Heart right ventricle (tissue), 16 donors: Measurements from ENCODE around the gene TRIM46. TPM values are rescaled to one million over a fixed set of nuclear protein-coding genes. Genes with fewer than 3 reads are reported as not detected.
"Not testable (repeated sequence)": the region's sequence is repeated elsewhere in the genome, so short reads cannot be mapped to it uniquely, and the experiment has no call there.

Source experiments
- ATAC-seq, 8 donors: fragments of 200-7000 bp; cut with Tn5 transposase; one replicate each; pipeline ENCODE4 v1.9.1; 2020; ENCODE audit warnings: mild to moderate bottlenecking in 8 of 8, moderate library complexity in 8 of 8, moderate number of reproducible peaks in 1 of 8
- DNase-seq, 2 donors: peaks; one replicate each; pipeline ENCODE4 v3.0.0-alpha.2; 2020
- H3K27ac ChIP-seq, 10 donors: fragments of 200-600 bp; sonication (generic) in 2 of 10; one replicate each; pipeline versions ENCODE4 v1.5.0 to v1.8.0; 2020 to 2022; ENCODE audit warnings: mild to moderate bottlenecking in 3 of 10
- H3K27me3 ChIP-seq, 7 donors: fragments of 200-600 bp; one replicate each; pipeline ENCODE4 v1.8.0; 2021 to 2022; ENCODE audit warnings: mild to moderate bottlenecking in 2 of 7
- H3K36me3 ChIP-seq, 9 donors: fragments of 200-600 bp; sonication (generic) in 1 of 9; one replicate each; pipeline versions ENCODE4 v1.5.0 to v1.8.0; 2020 to 2022; ENCODE audit warnings: mild to moderate bottlenecking in 2 of 9
- H3K4me1 ChIP-seq, 9 donors: fragments of 200-600 bp; sonication (generic) in 1 of 9; one replicate each; pipeline versions ENCODE4 v1.5.0 to v1.8.0; 2020 to 2022; ENCODE audit warnings: mild to moderate bottlenecking in 4 of 9
- H3K4me3 ChIP-seq, 10 donors: fragments of 200-600 bp; sonication (generic) in 2 of 10; one replicate each; pipeline versions ENCODE4 v1.5.0 to v1.8.0; 2020 to 2022; ENCODE audit warnings: mild to moderate bottlenecking in 7 of 10, moderate library complexity in 2 of 10
- H3K9me3 ChIP-seq, 11 donors: fragments of 200-600 bp in 10 of 11; sonication (generic) in 2 of 11; one replicate each; pipeline versions ENCODE4 v1.5.0 to v1.8.0; 2013 to 2022; ENCODE audit warnings: mild to moderate bottlenecking in 2 of 11, control low read depth in 1 of 11, moderate library complexity in 1 of 11
- WGBS, 2 donors: extraction: QIAGEN DNeasy Blood & Tissue Kit; methylation state at CpG; one replicate each; pipeline ENCODE4 v1.1.7; 2013; ENCODE audit warnings: inconsistent platforms in 1 of 2; 5-methylcytosine and 5-hydroxymethylcytosine counted together
- intact Hi-C, 10 donors: fragments of 100-400 bp; cut with DNase I; formaldehyde crosslinking; loops; one replicate each; pipeline versions ENCODE4 v1.11.1 to v1.14.2; 2022
- polyA plus RNA-seq, 2 donors: library from polyadenylated mRNA; stranded (reverse); fragments of 200-250 nt; gene quantifications; one replicate each; pipeline ENCODE4 v1.2.3, GENCODE V29; 2013
- total RNA-seq, 10 donors: library from RNA; stranded (reverse); fragmentation: NEBNext Ultra II Directional in 3 of 10; extraction: Animal tissue kit (Norgen Biotek cat#: 25700) in 3 of 10; gene quantifications; one replicate each; pipeline versions ENCODE4 v1.2.1 to v1.2.4, GENCODE V29; 2021 to 2023
- TF ChIP-seq, protein P1 (sequence below), 9 donors: fragments of 200-600 bp; sonication (generic) in 2 of 9; IDR thresholded peaks; one replicate each; pipeline versions ENCODE4 v1.5.0 to v1.8.0; 2021 to 2022; ENCODE audit warnings: antibody characterized with exemption in 9 of 9, mild to moderate bottlenecking in 5 of 9, moderate library complexity in 1 of 9
- donor health status: Arrhythmogenic right ventricular cardiomyopathy.
- donor health status: ischemic (EF 13 %, LVEDD 7.1; RV severe dilation, severe dysfunction).
- donor health status: healthy with polysubstance abuse.
- donor health status: DM: no; HTN: yes; CAD: no.
- donor health status: DM: no; HTN: no; CAD: no.
- donor health status: ischemic (EF 25% LVEDD 6.9; RV normal size, moderate dysfunction).
- donor health status: ischemic (EF 25% LVEDD 5.7; RV mildly dilated, moderate dysfunction).
- donor health status: healthy.
- donor health status: DM: yes; HTN: yes; CAD: no.
- donor health status: Ischemic cardiomyopathy.
- donor health status: ischemic (EF 35%, LVEDD 5.7; RV mildly dilated, moderate dysfunction).
- donor health status: nonischemic (EF 11% LVEDD 7.7; RV severe dilation, severe dysfunction).
- donor health status: DM: yes; HTN: yes; CAD: no.
- donor health status: PGD.
- donor health status: ischemic (EF 29% LVEDD 5.4; RV normal size, mild dysfunction).
- donor health status: nonischemic (EF 23%, LVEDD 6.1; RV moderate dilation, normal function).

The TRIM46 gene
- total and polyA plus RNA-seq, 12 donors = 0.04 to 0.35 (median 0.09) TPM; not detected in 8

DNA sequence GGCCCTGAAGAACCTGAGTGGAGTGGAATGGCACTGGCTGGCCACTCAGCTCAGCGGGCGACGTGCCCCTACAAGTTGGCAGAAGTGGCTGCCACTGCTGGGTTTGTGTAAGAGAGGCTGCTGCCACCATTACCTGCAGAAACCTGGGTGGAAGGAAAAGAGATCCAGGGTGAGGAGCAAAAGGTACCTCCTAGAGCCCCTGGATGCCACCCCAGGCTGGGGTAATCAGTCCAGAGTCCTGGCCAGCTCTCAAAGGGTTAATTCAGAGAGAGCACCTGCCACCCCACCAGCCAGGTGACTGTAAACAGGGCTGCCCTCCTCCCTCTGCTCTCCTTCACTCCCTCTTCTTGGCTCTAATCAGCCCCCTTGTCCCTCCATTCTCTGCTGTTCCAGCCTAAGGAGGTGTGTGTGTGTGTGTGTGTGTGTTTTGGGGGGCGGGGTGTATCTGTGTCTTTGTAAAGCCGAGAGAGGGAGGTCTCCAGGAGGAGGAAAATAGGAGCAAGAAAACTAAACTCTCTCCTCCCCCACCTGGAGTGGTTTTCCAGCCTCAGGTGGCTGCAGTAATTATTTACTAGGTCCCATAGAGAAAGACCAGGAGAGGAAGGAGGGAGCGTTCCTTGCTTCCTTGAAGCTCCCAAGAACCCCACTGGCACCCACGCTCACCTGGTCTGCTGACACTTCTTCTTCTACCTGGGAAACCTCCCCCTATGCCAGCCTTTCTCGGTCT is 12.6 kb downstream of the TRIM46 start:
- TF ChIP-seq, protein P1, sequence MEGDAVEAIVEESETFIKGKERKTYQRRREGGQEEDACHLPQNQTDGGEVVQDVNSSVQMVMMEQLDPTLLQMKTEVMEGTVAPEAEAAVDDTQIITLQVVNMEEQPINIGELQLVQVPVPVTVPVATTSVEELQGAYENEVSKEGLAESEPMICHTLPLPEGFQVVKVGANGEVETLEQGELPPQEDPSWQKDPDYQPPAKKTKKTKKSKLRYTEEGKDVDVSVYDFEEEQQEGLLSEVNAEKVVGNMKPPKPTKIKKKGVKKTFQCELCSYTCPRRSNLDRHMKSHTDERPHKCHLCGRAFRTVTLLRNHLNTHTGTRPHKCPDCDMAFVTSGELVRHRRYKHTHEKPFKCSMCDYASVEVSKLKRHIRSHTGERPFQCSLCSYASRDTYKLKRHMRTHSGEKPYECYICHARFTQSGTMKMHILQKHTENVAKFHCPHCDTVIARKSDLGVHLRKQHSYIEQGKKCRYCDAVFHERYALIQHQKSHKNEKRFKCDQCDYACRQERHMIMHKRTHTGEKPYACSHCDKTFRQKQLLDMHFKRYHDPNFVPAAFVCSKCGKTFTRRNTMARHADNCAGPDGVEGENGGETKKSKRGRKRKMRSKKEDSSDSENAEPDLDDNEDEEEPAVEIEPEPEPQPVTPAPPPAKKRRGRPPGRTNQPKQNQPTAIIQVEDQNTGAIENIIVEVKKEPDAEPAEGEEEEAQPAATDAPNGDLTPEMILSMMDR (IDR thresholded peaks at IDR 0.05) = no peak
- Histone ChIP-seq H3K36me3 (no peaks in the 10 kb centered on the region), H3K4me3 (no peak overlapping the region), H3K4me1 (peaks cover 0 to 14% (median 8%) of the 10 kb centered on the region in 9 donors), H3K27ac (peak overlapping the region in 1 of 10 donors; percentile 75), H3K9me3 (no peaks in the 10 kb centered on the region), H3K27me3 (no peaks in the 10 kb centered on the region)
- WGBS, 2 donors = 77 to 82% methylated on average over 8 of the region's 8 CpGs
- DNase-seq (no peak), ATAC-seq (no peak)
- intact Hi-C loops = no loop called here

DNA sequence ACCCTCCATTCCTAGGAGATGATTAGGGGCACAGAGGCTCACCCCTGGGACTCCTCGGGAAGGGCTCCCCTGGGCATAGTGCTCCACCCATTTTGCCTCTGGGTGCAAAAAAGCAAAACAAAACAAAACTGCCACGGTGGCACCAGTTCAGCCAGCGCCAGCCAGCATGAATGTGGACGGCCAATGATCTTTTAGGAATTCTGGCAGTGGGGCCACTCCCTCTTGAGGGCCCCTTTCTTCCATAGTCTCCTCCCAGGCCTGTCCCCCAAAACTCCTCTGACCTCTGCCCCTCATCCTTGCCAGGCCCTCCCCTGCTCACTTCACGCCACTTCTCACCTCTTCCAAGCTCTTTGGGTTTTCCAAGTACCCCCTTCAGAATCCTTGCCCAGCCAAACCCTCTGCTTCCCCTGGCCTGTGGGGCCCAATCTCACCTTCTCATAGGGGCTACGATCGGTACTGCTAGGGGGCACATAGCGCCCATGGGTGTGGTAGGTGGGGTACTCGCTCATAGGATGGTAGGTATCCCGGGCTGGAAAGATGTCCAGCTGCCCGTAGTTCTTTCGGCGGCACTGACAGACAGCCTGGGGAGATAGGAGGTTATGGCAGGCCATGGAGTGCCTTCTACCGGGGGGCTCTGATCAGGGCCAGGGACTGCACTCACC is 13.3 kb downstream of the TRIM46 start:
- Histone ChIP-seq H3K4me1 (peaks cover 0 to 14% (median 8%) of the 10 kb centered on the region in 9 donors), H3K9me3 (no peaks in the 10 kb centered on the region), H3K4me3 (no peak overlapping the region), H3K36me3 (no peaks in the 10 kb centered on the region), H3K27ac (no peak overlapping the region), H3K27me3 (no peaks in the 10 kb centered on the region)
- TF ChIP-seq, protein P1 (IDR thresholded peaks at IDR 0.05) = no peak
- 80 to 84% methylated on average over 14 of the region's 14 CpGs for WGBS, 2 donors
- no peak for DNase-seq
- no peak for ATAC-seq
- intact Hi-C loops = no loop called here

DNA sequence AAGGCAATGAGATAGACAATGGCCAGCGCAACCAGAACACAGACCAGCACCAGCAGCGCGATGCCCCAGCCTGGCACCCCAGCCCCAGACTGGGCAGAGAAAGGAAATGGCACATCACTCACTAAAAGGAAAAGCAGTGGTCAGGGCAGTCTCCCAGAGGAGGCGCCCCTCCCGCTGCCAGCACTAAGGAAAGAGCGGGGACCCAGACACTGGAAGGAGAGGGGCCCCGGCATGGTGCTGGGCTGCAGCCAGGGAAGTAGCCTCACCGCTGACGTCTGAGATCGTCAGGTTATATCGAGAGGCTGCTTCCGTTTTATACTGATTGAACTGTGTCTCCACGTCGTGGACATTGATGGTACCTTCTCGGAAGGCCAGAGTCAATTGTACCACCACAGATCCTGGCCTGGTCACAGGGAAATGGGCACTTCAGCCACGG is 13.8 kb downstream of the TRIM46 start:
- no peaks in the 10 kb centered on the region for H3K27me3 ChIP-seq
- H3K9me3 ChIP-seq = no peaks in the 10 kb centered on the region
- peaks cover 0 to 17% (median 8%) of the 10 kb centered on the region in 9 donors for H3K4me1 ChIP-seq
- no peak for ATAC-seq
- no peak overlapping the region for H3K27ac ChIP-seq
- TF ChIP-seq, protein P1 (IDR thresholded peaks at IDR 0.05) = no peak
- no peak for DNase-seq
- WGBS, 2 donors = 80 to 83% methylated on average over 16 of the region's 16 CpGs
- no peaks in the 10 kb centered on the region for H3K36me3 ChIP-seq
- intact Hi-C loops = no loop called here
- H3K4me3 ChIP-seq = no peak overlapping the region

DNA sequence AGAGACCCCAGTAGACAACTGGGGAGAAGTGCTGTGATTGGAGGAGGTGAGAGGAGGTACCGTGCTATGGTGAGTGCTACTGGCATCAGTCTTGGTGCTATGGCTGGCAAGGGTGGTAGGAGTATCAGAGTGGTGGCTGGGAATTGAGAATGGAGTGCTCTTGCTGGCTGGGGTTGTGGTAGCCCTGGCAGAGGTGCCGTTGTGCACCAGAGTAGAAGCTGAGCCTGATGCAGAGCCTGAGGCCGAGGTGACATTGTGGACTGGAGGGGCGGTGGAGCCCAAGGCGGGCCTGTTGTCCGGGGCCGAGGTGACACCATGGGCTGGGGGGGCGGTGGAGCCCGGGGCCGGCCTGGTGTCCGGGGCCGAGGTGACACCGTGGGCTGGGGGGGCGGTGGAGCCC is 14.6 kb downstream of the TRIM46 start:
- WGBS, 2 donors = 93 to 95% methylated on average over 12 to 14 of the region's 14 CpGs
- TF ChIP-seq, protein P1 (IDR thresholded peaks at IDR 0.05) = no peak
- intact Hi-C loops = no loop called here

DNA sequence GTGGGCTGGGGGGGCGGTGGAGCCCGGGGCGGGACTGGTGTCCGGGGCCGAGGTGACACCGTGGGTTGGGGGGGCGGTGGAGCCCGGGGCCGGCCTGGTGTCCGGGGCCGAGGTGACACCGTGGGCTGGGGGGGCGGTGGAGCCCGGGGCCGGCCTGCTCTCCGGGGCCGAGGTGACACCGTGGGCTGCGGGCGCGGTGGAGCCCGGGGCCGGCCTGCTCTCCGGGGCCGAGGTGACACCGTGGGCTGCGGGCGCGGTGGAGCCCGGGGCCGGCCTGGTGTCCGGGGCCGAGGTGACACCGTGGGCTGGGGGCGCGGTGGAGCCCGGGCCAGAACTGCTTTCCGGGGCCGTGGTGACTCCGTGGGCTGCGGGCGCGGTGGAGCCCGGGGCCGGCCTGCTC is 16.3 kb downstream of the TRIM46 start:
- H3K9me3 ChIP-seq, ATAC-seq, H3K27ac ChIP-seq, H3K4me3 ChIP-seq, H3K36me3 ChIP-seq, intact Hi-C loops, H3K27me3 ChIP-seq, DNase-seq: not testable (repeated sequence)
- 96 to 97% methylated on average over 21 to 23 of the region's 45 CpGs for WGBS, 2 donors
- H3K4me1 ChIP-seq = peaks cover 2 to 37% (median 29%) of the 10 kb centered on the region in 9 donors

More for the DNA sequence above, 14.6 kb downstream of the TRIM46 start:
- no peak overlapping the region for H3K27ac ChIP-seq
- DNase-seq (no peak), ATAC-seq (no peak)
- no peak overlapping the region for H3K4me3 ChIP-seq
- H3K9me3 ChIP-seq = no peaks in the 10 kb centered on the region
- H3K27me3 ChIP-seq = no peaks in the 10 kb centered on the region
- no peaks in the 10 kb centered on the region for H3K36me3 ChIP-seq
- peaks cover 3 to 25% (median 16%) of the 10 kb centered on the region in 9 donors for H3K4me1 ChIP-seq
